IPS-15b (cell line): ENCODE results near the gene SMOC1.

Source experiments
- H3K27me3 ChIP-seq: one replicate; pipeline ENCODE4 v1.6.1; 2013; ENCODE audit warnings: low read length; ENCODE audit not compliant: control insufficient read depth, insufficient read depth
- H3K36me3 ChIP-seq: one replicate; pipeline ENCODE4 v1.6.1; 2013; ENCODE audit warnings: low read length; ENCODE audit not compliant: control insufficient read depth, insufficient read depth
- H3K4me1 ChIP-seq: one replicate; pipeline ENCODE4 v1.6.1; 2013; ENCODE audit warnings: mild to moderate bottlenecking, low read length; ENCODE audit not compliant: control insufficient read depth, insufficient read depth
- H3K4me3 ChIP-seq: one replicate; pipeline ENCODE4 v1.5.1; 2013; ENCODE audit warnings: low read depth, low read length
- H3K9ac ChIP-seq: one replicate; pipeline ENCODE4 v1.6.1; 2013; ENCODE audit warnings: low read depth, mild to moderate bottlenecking, low read length
- H3K9me3 ChIP-seq: one replicate; pipeline ENCODE4 v1.6.1; 2013; ENCODE audit warnings: mild to moderate bottlenecking, low read length; ENCODE audit not compliant: control insufficient read depth, insufficient read depth

The SMOC1 gene

DNA sequence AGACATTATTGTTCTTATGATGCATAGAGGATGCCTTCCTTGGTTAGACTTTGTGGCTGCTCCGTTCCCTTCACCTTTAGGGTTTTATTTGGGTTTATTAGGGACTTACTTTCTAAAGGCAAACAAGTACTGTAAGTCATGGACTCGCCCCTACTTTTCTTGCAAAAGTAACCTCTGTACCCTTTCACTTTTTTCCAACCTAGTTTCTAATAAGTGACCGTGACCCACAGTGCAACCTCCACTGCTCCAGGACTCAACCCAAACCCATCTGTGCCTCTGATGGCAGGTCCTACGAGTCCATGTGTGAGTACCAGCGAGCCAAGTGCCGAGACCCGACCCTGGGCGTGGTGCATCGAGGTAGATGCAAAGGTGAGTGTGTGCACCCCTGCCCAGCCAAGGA is 72.7 kb downstream of the SMOC1 start:
- H3K9ac ChIP-seq = no peak overlapping the region
- H3K4me3 ChIP-seq = no peak overlapping the region
- H3K9me3 ChIP-seq = no peaks in the 10 kb centered on the region
- no peaks in the 10 kb centered on the region for H3K4me1 ChIP-seq
- no peaks in the 10 kb centered on the region for H3K27me3 ChIP-seq
- H3K36me3 ChIP-seq = no peaks in the 10 kb centered on the region

DNA sequence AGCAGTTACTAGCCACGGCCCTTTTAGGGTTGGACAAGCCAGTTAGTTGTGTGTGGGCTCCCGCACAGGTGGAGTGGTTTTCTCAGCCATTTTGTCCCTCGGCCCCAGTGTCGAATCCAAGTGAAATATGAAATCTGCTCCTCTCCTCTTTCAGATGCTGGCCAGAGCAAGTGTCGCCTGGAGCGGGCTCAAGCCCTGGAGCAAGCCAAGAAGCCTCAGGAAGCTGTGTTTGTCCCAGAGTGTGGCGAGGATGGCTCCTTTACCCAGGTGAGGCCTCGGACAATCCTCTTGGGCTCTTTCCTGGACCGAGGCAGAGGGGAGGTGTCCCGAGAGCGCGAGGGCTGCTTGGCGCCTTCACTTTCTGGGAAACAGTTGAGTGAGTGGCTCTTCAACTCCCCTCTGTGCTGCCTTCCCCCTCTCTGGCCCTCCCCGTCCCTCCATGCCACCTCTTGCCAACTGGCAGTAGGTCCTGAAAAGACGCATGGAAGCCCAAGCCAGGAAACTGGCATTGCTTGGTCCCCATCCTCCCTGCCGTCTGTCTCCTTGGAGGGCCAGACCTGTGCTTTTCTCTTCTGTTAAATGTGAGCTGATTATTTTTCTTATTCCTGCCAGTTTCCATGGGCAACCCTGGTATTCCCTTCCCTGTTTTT is 74.2 kb downstream of the SMOC1 start:
- Histone ChIP-seq H3K4me1 (no peaks in the 10 kb centered on the region), H3K4me3 (no peak overlapping the region), H3K27me3 (no peaks in the 10 kb centered on the region), H3K9me3 (no peaks in the 10 kb centered on the region), H3K9ac (no peak overlapping the region), H3K36me3 (no peaks in the 10 kb centered on the region)

DNA sequence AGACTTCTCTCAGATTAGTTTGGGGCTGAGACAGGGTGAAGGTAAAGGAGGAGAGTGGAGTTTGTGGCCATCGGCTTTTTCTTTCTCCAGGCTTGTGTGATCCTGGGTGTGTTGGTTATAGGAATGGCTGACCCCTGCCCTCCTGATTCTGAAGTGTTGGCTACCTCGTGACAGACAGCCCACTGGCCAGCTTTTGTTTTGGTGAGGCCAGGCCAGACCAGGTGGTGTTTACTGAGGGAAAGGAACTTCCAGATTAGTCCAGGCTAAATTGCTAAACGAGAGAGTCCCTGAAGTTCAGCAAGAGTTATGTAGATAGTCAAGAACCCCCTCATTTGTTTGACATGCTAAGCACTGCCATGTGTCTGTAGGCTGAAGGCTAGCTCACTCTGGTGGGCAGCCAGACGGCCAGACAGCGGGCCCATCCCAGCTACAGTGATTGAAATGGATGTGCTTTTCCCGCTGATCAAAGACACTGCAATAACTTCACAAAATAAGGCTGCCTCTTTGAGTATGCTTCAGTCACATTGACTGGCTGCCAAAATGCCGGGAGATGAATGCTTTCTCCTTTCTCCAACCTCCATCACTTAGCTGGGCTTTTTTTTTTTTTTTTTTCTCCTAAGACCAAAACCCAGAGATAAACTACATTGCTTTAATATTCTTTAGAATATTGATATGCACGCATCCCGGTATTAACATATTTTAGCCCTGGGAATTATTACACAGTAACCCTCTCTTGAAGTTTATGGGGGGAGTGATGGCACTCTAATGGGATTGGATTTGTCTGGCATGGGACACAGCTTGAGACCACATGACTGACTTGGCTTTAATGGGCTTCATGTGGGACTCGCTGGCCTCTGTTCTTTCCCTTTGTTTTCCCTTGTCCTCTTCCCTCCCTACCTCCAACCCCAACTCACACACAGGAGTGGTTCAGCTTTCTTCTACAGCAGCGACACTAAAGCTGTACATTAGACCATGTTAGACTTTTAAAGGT is 76.9 kb downstream of the SMOC1 start:
- H3K4me1 ChIP-seq = no peaks in the 10 kb centered on the region
- H3K9me3 ChIP-seq = no peaks in the 10 kb centered on the region
- H3K4me3 ChIP-seq = no peak overlapping the region
- H3K36me3 ChIP-seq = no peaks in the 10 kb centered on the region
- no peaks in the 10 kb centered on the region for H3K27me3 ChIP-seq
- no peak overlapping the region for H3K9ac ChIP-seq

DNA sequence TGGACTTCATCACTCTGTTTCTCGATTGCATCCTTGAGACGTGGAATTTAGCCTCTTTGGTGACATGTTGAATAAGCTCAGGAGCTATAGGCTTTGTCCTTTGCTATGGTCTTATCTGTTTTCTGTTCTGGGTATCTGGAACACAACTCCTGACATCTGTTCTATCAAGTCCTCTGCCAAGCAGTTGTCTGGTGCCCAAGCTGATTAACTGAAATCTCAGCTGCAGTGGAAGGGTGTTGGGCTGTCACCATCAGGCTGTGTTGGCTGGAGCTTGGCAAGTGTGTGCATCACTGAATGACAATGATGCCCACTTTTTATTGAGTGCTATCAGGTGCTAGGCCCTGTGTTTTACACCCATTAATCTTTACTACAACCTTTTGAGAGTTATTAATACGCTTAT is 77.8 kb downstream of the SMOC1 start:
- no peaks in the 10 kb centered on the region for H3K4me1 ChIP-seq
- H3K27me3 ChIP-seq = no peaks in the 10 kb centered on the region
- no peak overlapping the region for H3K9ac ChIP-seq
- no peaks in the 10 kb centered on the region for H3K9me3 ChIP-seq
- H3K4me3 ChIP-seq = no peak overlapping the region
- H3K36me3 ChIP-seq = no peaks in the 10 kb centered on the region

DNA sequence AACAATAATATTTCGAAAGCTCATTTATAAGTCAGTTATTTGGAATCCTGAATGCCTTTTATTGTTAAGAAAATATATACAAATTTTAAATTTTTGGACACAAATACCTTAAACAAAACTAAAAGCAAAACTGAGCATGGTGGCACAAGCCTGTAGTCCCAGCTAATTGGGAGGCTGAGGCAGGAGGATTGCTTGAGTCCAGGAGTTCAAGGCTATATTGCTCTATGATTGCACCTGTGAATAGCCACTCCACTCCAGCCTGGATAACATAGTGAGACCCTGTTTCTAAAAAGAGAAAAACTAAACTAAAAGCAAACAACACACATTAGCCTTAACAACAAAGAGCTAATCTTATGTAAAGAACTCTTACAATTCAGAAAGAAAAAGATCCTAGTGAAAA is 78.8 kb downstream of the SMOC1 start:
- no peaks in the 10 kb centered on the region for H3K27me3 ChIP-seq
- H3K4me1 ChIP-seq = no peaks in the 10 kb centered on the region
- H3K9ac ChIP-seq = no peak overlapping the region
- no peak overlapping the region for H3K4me3 ChIP-seq
- H3K9me3 ChIP-seq = no peaks in the 10 kb centered on the region
- H3K36me3 ChIP-seq = no peaks in the 10 kb centered on the region

DNA sequence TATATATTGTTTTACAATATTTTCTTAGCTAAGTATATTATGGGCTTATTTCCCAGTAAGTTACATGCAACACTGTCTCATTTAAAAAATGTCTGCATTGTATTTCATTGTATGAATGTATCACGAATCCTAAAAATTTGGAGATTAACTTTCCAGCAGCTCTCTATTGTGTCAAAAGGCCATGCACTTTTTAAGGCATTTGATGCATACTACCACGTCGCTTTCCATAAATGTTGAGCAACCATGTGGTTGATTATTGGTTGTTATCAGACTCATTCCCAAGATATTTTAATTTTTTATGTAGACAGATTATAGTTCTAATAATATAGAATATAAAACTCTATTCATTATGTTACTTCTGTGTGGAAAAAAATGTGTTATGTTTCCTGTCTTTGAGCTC is 79.9 kb downstream of the SMOC1 start:
- no peaks in the 10 kb centered on the region for H3K4me1 ChIP-seq
- H3K27me3 ChIP-seq = no peaks in the 10 kb centered on the region
- no peak overlapping the region for H3K4me3 ChIP-seq
- no peak overlapping the region for H3K9ac ChIP-seq
- H3K36me3 ChIP-seq = no peaks in the 10 kb centered on the region
- no peaks in the 10 kb centered on the region for H3K9me3 ChIP-seq

DNA sequence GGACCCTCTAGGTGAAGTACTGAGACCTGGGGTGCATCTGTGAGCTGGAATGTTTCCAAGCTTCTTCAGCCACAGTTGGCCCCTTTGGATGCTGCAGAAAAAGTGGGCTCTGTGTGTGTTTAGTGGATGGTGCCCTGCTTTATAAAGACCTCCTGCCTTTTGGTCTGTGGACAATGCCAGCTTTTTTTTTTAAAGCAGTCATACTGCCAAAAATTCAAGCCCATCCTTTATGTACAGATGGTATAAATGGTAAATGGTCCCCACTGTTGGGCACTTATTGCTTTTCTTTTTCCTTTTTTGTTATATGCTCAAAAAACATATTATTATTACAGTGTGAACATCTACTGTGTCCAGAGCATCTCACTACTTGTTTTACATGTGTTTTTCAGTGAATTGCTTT is 81.1 kb downstream of the SMOC1 start:
- Histone ChIP-seq H3K27me3 (no peaks in the 10 kb centered on the region), H3K4me3 (no peak overlapping the region)

DNA sequence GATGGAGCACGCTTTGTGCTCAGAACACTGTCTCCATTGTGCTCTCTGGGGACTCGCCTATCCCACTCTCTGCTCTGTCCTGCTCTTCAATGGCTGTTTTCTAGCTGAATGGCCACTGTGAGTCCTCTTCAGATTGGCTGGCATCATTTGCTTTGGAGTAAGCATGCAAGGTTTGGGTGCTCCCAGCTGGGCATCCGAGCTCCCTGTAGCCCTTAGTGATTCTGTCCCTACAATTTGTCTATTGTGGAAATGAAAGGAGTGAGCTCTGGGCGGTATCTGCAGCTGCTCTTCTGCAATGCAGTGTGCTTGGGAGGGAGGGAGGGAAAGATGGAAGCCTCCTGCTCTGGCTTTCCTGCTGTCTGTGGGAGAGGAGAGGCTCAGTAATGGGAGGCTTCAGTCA is 84.8 kb downstream of the SMOC1 start:
- H3K9ac ChIP-seq = no peak overlapping the region
- H3K4me3 ChIP-seq = no peak overlapping the region
- H3K4me1 ChIP-seq = no peaks in the 10 kb centered on the region
- no peaks in the 10 kb centered on the region for H3K27me3 ChIP-seq
- no peaks in the 10 kb centered on the region for H3K9me3 ChIP-seq
- no peaks in the 10 kb centered on the region for H3K36me3 ChIP-seq

More for the DNA sequence above, 81.1 kb downstream of the SMOC1 start:
- H3K36me3 ChIP-seq = no peaks in the 10 kb centered on the region
- no peaks in the 10 kb centered on the region for H3K4me1 ChIP-seq
- no peak overlapping the region for H3K9ac ChIP-seq
- H3K9me3 ChIP-seq = no peaks in the 10 kb centered on the region

DNA sequence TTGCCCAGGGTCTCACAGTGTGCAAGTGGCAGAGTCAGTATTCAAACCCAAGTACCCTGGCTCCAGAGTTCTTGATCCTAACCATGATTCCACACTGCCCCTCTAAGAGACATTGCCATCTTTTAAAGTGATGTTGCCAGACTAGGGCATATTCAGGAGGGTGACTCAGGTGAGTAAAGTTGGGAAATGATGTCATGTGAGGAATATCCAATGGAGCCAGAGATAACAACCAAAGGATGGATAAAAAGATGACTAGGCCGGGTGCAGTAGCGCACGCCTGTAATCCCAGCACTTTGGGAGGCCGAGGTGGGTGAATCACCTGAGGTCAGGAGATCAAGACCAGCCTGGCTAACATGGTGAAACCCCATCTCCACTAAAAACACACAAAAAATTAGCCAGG is 85.6 kb downstream of the SMOC1 start:
- no peaks in the 10 kb centered on the region for H3K36me3 ChIP-seq
- no peak overlapping the region for H3K4me3 ChIP-seq
- no peaks in the 10 kb centered on the region for H3K27me3 ChIP-seq
- no peaks in the 10 kb centered on the region for H3K4me1 ChIP-seq
- H3K9ac ChIP-seq = no peak overlapping the region
- H3K9me3 ChIP-seq = no peaks in the 10 kb centered on the region

DNA sequence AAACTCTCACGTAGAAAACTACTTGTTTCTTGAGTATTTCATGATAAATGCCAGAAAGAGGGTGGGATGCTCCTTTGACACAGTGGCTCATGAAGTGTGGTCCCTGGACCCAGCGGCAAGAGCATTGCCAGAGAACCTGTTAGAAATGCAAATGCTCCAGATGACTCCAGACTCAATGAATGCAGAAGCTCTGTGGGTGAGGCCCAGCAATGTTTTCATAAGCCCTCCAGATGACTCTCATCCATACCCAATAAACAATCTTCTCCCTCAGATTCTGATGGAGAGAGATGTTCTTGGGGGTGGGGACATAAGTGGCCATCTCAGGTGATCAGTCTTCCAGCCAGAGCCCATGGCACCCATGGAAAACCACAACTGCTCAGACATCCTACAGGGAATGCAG is 88.9 kb downstream of the SMOC1 start:
- H3K27me3 ChIP-seq = no peaks in the 10 kb centered on the region
- no peaks in the 10 kb centered on the region for H3K9me3 ChIP-seq
- no peaks in the 10 kb centered on the region for H3K4me1 ChIP-seq
- no peak overlapping the region for H3K4me3 ChIP-seq
- no peak overlapping the region for H3K9ac ChIP-seq
- H3K36me3 ChIP-seq = no peaks in the 10 kb centered on the region

DNA sequence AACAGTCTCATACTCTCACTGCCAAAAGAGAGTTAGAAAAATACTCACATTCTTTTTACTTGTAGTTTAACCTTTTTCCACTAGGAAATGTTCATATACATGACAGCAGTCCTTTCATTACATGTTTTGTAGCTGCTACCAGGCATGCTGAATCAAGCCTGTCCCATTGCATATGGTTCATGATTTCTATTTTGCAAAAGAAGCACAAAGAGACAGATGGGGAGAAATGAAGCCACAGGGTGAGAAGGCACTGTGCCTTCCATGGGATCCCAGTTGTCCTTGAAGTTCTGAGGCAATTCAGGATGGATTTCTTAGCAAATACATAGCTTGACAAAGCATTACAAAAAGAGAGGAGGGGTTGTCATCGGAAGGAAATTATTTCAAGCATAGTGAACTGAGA is 89.5 kb downstream of the SMOC1 start:
- Histone ChIP-seq H3K4me1 (no peaks in the 10 kb centered on the region), H3K9ac (no peak overlapping the region), H3K36me3 (no peaks in the 10 kb centered on the region), H3K27me3 (no peaks in the 10 kb centered on the region), H3K9me3 (no peaks in the 10 kb centered on the region), H3K4me3 (no peak overlapping the region)

DNA sequence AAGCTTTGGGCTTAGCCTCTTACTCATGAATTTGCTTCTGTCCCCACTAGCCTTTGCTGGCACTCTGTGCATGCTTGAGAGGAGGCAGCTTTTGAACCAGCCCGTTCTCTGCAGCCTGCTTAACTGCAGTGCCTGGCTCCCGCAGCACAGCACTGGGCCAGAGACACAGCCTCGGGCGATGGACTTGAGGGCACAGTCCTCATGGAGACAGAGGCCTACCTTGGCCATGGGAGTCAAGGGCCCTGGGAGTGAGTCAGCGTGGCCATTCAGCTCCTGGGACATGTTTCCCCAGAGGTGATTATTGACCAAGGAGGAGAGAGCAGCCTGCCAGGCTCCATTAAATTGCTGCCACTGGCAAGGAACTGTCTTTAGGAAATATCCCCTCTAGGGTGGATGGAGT is 93.5 kb downstream of the SMOC1 start:
- H3K9me3 ChIP-seq = no peaks in the 10 kb centered on the region
- H3K36me3 ChIP-seq = no peaks in the 10 kb centered on the region
- H3K4me3 ChIP-seq = no peak overlapping the region
- no peak overlapping the region for H3K9ac ChIP-seq
- H3K4me1 ChIP-seq = no peaks in the 10 kb centered on the region
- no peaks in the 10 kb centered on the region for H3K27me3 ChIP-seq
